ENCODE measurements around the gene SNX27. TPM values are rescaled to one million over a fixed set of nuclear protein-coding genes. Genes with fewer than 3 reads are reported as not detected.

SNX27 gene
- total and polyA plus RNA-seq, 2 experiments from 2014 or later: 40.6 to 59.7 TPM

DNA sequence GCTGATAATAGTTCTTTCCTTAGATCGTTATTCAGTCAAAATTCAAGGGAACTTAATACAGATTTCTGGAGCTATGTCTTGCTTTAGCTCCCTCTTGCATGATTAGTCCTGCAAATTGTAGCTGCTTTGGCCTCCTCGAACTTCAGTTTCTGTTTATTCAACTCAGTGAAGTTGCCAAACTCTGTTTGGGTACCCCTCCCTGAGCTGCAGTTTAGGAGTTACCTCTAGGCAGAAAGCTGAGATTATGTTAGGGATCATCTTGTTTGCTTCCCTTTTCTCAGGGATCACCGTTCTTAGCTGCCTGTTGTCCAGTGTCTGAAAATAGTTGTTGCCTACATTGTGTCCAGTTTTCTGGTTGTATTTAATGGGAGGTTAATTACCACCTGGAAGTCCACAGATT is 43.5 kb downstream of the SNX27 start:
- Mint-ChIP-seq H3K27ac (no peak overlapping the region), H3K4me1 (no peaks in the 10 kb centered on the region), H3K4me3 (no peak overlapping the region), H3K27me3 (ENCODE audit: insufficient read depth, low read depth, poor library complexity) (no peaks in the 10 kb centered on the region), H3K36me3 (ENCODE audit: low read depth) (peaks cover 50% of the 10 kb centered on the region), H3K9me3 (peaks cover 15% of the 10 kb centered on the region)
- H3K4me3 ChIP-seq: no peak overlapping the region
- no peak for ATAC-seq
- H3K27me3 ChIP-seq (ENCODE audit: insufficient read depth): no peaks in the 10 kb centered on the region
- H3K27ac ChIP-seq (ENCODE audit: low read depth): no peak overlapping the region
- peaks cover 36% of the 10 kb centered on the region for H3K79me2 ChIP-seq (replicated peaks; ENCODE audit: insufficient read depth)
- H3K36me3 ChIP-seq (ENCODE audit: insufficient read depth): no peaks in the 10 kb centered on the region; the same call in 1 of the 2 replicates
- 0 out of 2 replicates have a peak, but pooled peaks cover 8% of the 10 kb centered on the region for H4K20me1 ChIP-seq (replicated peaks; ENCODE audit: insufficient read depth)
- H3K9me2 ChIP-seq (ENCODE audit: insufficient read depth): no peaks in the 10 kb centered on the region
- no peak overlapping the region for H2AFZ ChIP-seq
- H3K4me1 ChIP-seq (ENCODE audit: insufficient read depth): 0 out of 2 replicates have a peak, but pooled peaks cover 3% of the 10 kb centered on the region
- no peaks in the 10 kb centered on the region for H3F3A ChIP-seq (replicated peaks; ENCODE audit: low read depth)
- no peak for DNase-seq (ENCODE audit: low spot score)
- H3K4me2 ChIP-seq: no peak overlapping the region
- TF ChIP-seq JUNB (IDR thresholded peaks at IDR 0.05; ENCODE audit: unreplicated experiment) (no peak), CTCF (conservative IDR thresholded peaks at IDR 0.05; ENCODE audit: low read depth in 2 of 2) (no peak), ZNF462 (CRISPR knock-in tag; IDR thresholded peaks at IDR 0.05) (no peak), ZNF331 (CRISPR knock-in tag; IDR thresholded peaks at IDR 0.05; ENCODE audit: low read depth) (no peak), ZNF114 (CRISPR knock-in tag; IDR thresholded peaks at IDR 0.05) (no peak), REST (IDR thresholded peaks at IDR 0.05; ENCODE audit: unreplicated experiment) (no peak), STAT1 (IDR thresholded peaks at IDR 0.05; ENCODE audit: unreplicated experiment) (no peak), CREB1 (CRISPR knock-in tag; IDR thresholded peaks at IDR 0.05; ENCODE audit: low read depth) (no peak), EZH2 (IDR thresholded peaks at IDR 0.05; ENCODE audit: low read depth, unreplicated experiment) (no peak), EZH2phosphoT487 (IDR thresholded peaks at IDR 0.05; ENCODE audit: unreplicated experiment) (no peak), NANOG (IDR thresholded peaks at IDR 0.05; ENCODE audit: borderline replicate concordance) (no peak), POLR2AphosphoS5 (IDR thresholded peaks at IDR 0.05; ENCODE audit: low read depth) (no peak)
- TF ChIP-seq, protein P1, sequence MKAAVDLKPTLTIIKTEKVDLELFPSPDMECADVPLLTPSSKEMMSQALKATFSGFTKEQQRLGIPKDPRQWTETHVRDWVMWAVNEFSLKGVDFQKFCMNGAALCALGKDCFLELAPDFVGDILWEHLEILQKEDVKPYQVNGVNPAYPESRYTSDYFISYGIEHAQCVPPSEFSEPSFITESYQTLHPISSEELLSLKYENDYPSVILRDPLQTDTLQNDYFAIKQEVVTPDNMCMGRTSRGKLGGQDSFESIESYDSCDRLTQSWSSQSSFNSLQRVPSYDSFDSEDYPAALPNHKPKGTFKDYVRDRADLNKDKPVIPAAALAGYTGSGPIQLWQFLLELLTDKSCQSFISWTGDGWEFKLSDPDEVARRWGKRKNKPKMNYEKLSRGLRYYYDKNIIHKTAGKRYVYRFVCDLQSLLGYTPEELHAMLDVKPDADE (IDR thresholded peaks at IDR 0.05): no peak
